K562 (cell line): ENCODE results near the gene AFDN. TPM values are rescaled to one million over a fixed set of nuclear protein-coding genes. Genes with fewer than 3 reads are reported as not detected.

Experiments
- ATAC-seq: fragments of 200-7000 bp; cut with Tn5 transposase; 3 replicates; pipeline ENCODE4 v1.9.1; 2020; ENCODE audit warnings: moderate library complexity
- BruUV-seq: library from RNA; stranded (reverse); fragments of 400-500 nt; replicated peaks from 2 replicates; lab custom pipeline; 2021; lab: Mats Ljungman, UMichigan
- CTCF ChIA-PET: fragments of 300-600 bp; formaldehyde crosslinking; extraction: SDS; loops from one replicate; lab custom pipeline; 2021; ENCODE audit warnings: low intra/inter-chr PET ratio; lab: Yijun Ruan, JAX
- POLR2A ChIA-PET: fragments of 300-600, 350-650 bp; sonication (Branson Sonifier 250); formaldehyde crosslinking; extraction: SDS; loops from one replicate; lab custom pipeline; 2021; ENCODE audit warnings: antibody characterized with exemption, inconsistent platforms; lab: Yijun Ruan, JAX
- DNase-seq, 4 experiments: peaks; one replicate each; pipeline versions ENCODE4 v3.0.0 to v3.0.0-alpha.2; 2011 to 2018; ENCODE audit warnings: low spot score in 3 of 4, mixed read lengths in 3 of 4; ENCODE audit errors: extremely low read depth in 1 of 4
- FAIRE-seq: peaks from 2 replicates; lab custom pipeline; 2011; peaks lifted over from hg19 to GRCh38; lab: Jason Lieb, UNC
- H2AFZ ChIP-seq: 2 replicates; pipeline ENCODE4 v1.6.0; 2011; ENCODE audit warnings: low read depth, low read length, control low read depth, inconsistent platforms
- H3K27ac ChIP-seq: fragments of 200-600 bp; 3 replicates; pipeline ENCODE4 v1.8.0; 2011; ENCODE audit warnings: low read depth, mild to moderate bottlenecking, control low read depth, inconsistent platforms, low read length, moderate library complexity, mixed read lengths; ENCODE audit errors: extremely low read depth
- H3K27me3 ChIP-seq, 2 experiments: fragments of 300-600 bp in 1 of 2; 2 replicates in 1 of 2; 3 replicates in 1 of 2; pipeline versions ENCODE4 v1.6.0 to v1.8.0; 2011; ENCODE audit warnings: inconsistent platforms in 2 of 2, low read length in 2 of 2, mild to moderate bottlenecking in 1 of 2, mixed read lengths in 1 of 2, moderate library complexity in 1 of 2; ENCODE audit not compliant: control insufficient read depth in 2 of 2, insufficient read depth in 2 of 2
- H3K36me3 ChIP-seq: fragments of 300-600 bp; 3 replicates; pipeline ENCODE4 v1.8.0; 2011; ENCODE audit warnings: mild to moderate bottlenecking, low read length, inconsistent platforms; ENCODE audit not compliant: control insufficient read depth, insufficient read depth
- H3K4me1 ChIP-seq, 2 experiments: fragments of 200-600 bp in 1 of 2; replicated peaks in 1 of 2; 2 replicates in 1 of 2; 3 replicates in 1 of 2; pipeline versions ENCODE4 v1.5.1 to v1.8.0; 2011; ENCODE audit warnings: inconsistent platforms in 2 of 2, low read length in 2 of 2, mild to moderate bottlenecking in 1 of 2, mixed read lengths in 1 of 2, moderate library complexity in 1 of 2; ENCODE audit not compliant: control insufficient read depth in 2 of 2, insufficient read depth in 2 of 2
- H3K4me2 ChIP-seq: 2 replicates; pipeline ENCODE4 v1.6.1; 2011; ENCODE audit warnings: low read length, control low read depth, inconsistent platforms, mixed read lengths; ENCODE audit not compliant: insufficient read depth
- H3K4me3 ChIP-seq: fragments of 200-600 bp; sonication (generic), shearing (Covaris generic); 2 replicates; pipeline ENCODE4 v1.5.1; 2016; ENCODE audit warnings: control low read depth, inconsistent platforms
- H3K79me2 ChIP-seq: fragments of 200-600 bp; 3 replicates; pipeline ENCODE4 v1.8.0; 2011; ENCODE audit warnings: low read length, inconsistent platforms; ENCODE audit not compliant: control insufficient read depth, insufficient read depth
- H3K9ac ChIP-seq, 2 experiments: 2 replicates each; pipeline versions ENCODE4 v1.6.0 to v1.6.1; 2011; ENCODE audit warnings: low read depth in 2 of 2, low read length in 2 of 2, control low read depth in 1 of 2, inconsistent platforms in 1 of 2, mild to moderate bottlenecking in 1 of 2, mixed read lengths in 1 of 2; ENCODE audit not compliant: insufficient read depth in 1 of 2
- H3K9me1 ChIP-seq: one replicate; pipeline ENCODE4 v1.6.0; 2011; ENCODE audit warnings: inconsistent platforms, mild to moderate bottlenecking, low read length, moderate library complexity; ENCODE audit not compliant: control insufficient read depth, insufficient read depth
- H3K9me3 ChIP-seq: replicated peaks from 2 replicates; pipeline ENCODE4 v1.5.1; 2011; ENCODE audit warnings: low read depth, low read length, inconsistent platforms; ENCODE audit not compliant: control insufficient read depth, insufficient read depth
- H4K20me1 ChIP-seq: replicated peaks from 2 replicates; pipeline ENCODE4 v1.6.1; 2011; ENCODE audit warnings: low read length, inconsistent platforms, mixed read lengths; ENCODE audit not compliant: control insufficient read depth, insufficient read depth
- AFF1 ChIP-seq, 2 experiments: fragments of 450-650 bp; IDR thresholded peaks; 2 replicates each; pipeline ENCODE4 v1.6.1; 2018; ENCODE audit warnings: mild to moderate bottlenecking in 2 of 2, low read depth in 1 of 2; ENCODE audit not compliant: partially characterized antibody in 2 of 2
- E4F1 ChIP-seq: fragments of 250-450 bp; sonication (Bioruptor Pico); IDR thresholded peaks from 2 replicates; pipeline ENCODE4 v1.5.0; 2021; ENCODE audit warnings: mild to moderate bottlenecking, borderline replicate concordance
- ELK3 ChIP-seq: fragments of 450-650 bp; formaldehyde crosslinking; IDR thresholded peaks from 2 replicates; pipeline ENCODE4 v1.4.0; 2020; ENCODE audit warnings: mild to moderate bottlenecking
- ERF ChIP-seq: fragments of 450-650 bp; formaldehyde crosslinking; IDR thresholded peaks from 2 replicates; pipeline ENCODE4 v1.4.0; 2020; ENCODE audit warnings: mild to moderate bottlenecking, mixed read lengths
- KAT2B ChIP-seq: IDR thresholded peaks from one replicate; pipeline ENCODE4 v1.6.1; 2012; ENCODE audit warnings: low read depth, mild to moderate bottlenecking, control low read depth, inconsistent platforms, low read length, moderate library complexity
- MNT ChIP-seq, 2 experiments: fragments of 450-650 bp; conservative IDR thresholded peaks; 2 replicates each; pipeline ENCODE4 v1.6.1; 2017; ENCODE audit warnings: mild to moderate bottlenecking in 2 of 2, moderate library complexity in 2 of 2
- NCOA2 ChIP-seq, 2 experiments: fragments of 450-650 bp; IDR thresholded peaks; 2 replicates each; pipeline ENCODE4 v1.6.1; 2018; ENCODE audit warnings: mild to moderate bottlenecking in 2 of 2, moderate library complexity in 1 of 2; ENCODE audit not compliant: partially characterized antibody in 2 of 2
- PHF8 ChIP-seq: fragments of 200-600 bp; sonication (generic); IDR thresholded peaks from 2 replicates; pipeline ENCODE4 v1.6.1; 2012; ENCODE audit warnings: mixed run types, mild to moderate bottlenecking, inconsistent platforms, low read length, moderate library complexity, borderline replicate concordance
- PTTG1 ChIP-seq: fragments of 450-650 bp; IDR thresholded peaks from 2 replicates; pipeline ENCODE4 v1.6.1; 2016; ENCODE audit warnings: low read depth, mild to moderate bottlenecking, missing genetic modification characterization, missing compliant biosample characterization
- RBM25 ChIP-seq: fragments of 200-400 bp; formaldehyde crosslinking; IDR thresholded peaks from 2 replicates; pipeline ENCODE4 v1.6.1; 2018; ENCODE audit warnings: low read length, low read depth, moderate library complexity; ENCODE audit not compliant: severe bottlenecking
- ZFP36 ChIP-seq: fragments of 150-350 bp; IDR thresholded peaks from 2 replicates; pipeline ENCODE4 v1.6.1; 2018; ENCODE audit warnings: low read length, low read depth; ENCODE audit not compliant: partially characterized antibody
- ZNF253 ChIP-seq: fragments of 250-450 bp; sonication (Bioruptor Pico); conservative IDR thresholded peaks from 2 replicates; pipeline ENCODE4 v1.6.1; 2021; ENCODE audit warnings: mild to moderate bottlenecking
- ZNF696 ChIP-seq: fragments of 250-450 bp; sonication (Bioruptor Pico); conservative IDR thresholded peaks from 2 replicates; pipeline ENCODE4 v1.4.0; 2020; ENCODE audit warnings: mild to moderate bottlenecking, moderate library complexity
- WGBS: fragments of 100-300 bp; shearing (Covaris generic); methylation state at CpG from one replicate; pipeline ENCODE4 v1.1.6; 2016; ENCODE audit warnings: low coverage, mixed read lengths; ENCODE audit not compliant: insufficient coverage; ENCODE audit errors: missing lambda C conversion rate; 5-methylcytosine and 5-hydroxymethylcytosine counted together
- in situ Hi-C: fragments of 300-500 bp; cut with MboI; formaldehyde crosslinking; loops from 4 replicates; pipeline ENCODE4 v1.15.0; 2018; ENCODE audit warnings: inconsistent platforms, mixed read lengths
- intact Hi-C: fragments of 100-400 bp; cut with micrococcal nuclease; formaldehyde crosslinking; loops from 2 replicates; pipeline ENCODE4 v1.14.2; 2022
- polyA plus RNA-seq, 8 experiments: library from polyadenylated mRNA; depleted of rRNA in 4 of 8; stranded (reverse) in 5 of 8; unstranded in 3 of 8; fragments of >200 nt; fragmentation: Nextera tagmentation in 2 of 8; fragmentation: Illumina TruSeq in 1 of 8; extraction: Ambion mirVana in 2 of 8; extraction: Trizol in 1 of 8; gene quantifications; 2 replicates each; pipeline versions ENCODE4 v1.2.1 to v1.2.3, GENCODE V29; 2011 to 2014; ENCODE audit warnings: inconsistent platforms in 1 of 8, missing spikeins in 1 of 8
- total RNA-seq, 7 experiments: library from RNA; depleted of rRNA in 6 of 7; stranded (reverse); fragments of >200 nt in 6 of 7; fragmentation: Illumina TruSeq in 2 of 7; extraction: Trizol in 2 of 7; gene quantifications; 2 replicates each; pipeline versions ENCODE4 v1.2.1 to v1.2.3, GENCODE V29; 2011 to 2021; ENCODE audit warnings: low replicate concordance in 1 of 7

The AFDN gene
- total and polyA plus RNA-seq, 9 of the 15 experiments (the other 6 are each of a cell fraction or from before 2014, with no cell fraction given), result 7.2 to 129 (median 105) TPM

GRCh38 chr6:167962711-167963110, 136.0 kb downstream of the AFDN start:
- no peak for ATAC-seq
- FAIRE-seq, result peak; percentile 35
- TF ChIP-seq KAT2B (no peak), AFF1 (IDR thresholded peaks at IDR 0.05; ENCODE audit: low read depth in 1 of 2, partially characterized antibody in 2 of 2) (no peak), ZFP36 (no peak), NCOA2 (IDR thresholded peaks at IDR 0.05; ENCODE audit: partially characterized antibody in 2 of 2) (no peak), ZNF253 (no peak), PHF8 (no peak), RBM25 (no peak), PTTG1 (tag) (no peak), E4F1 (CRISPR knock-in tag) (no peak), ZNF696 (CRISPR knock-in tag) (no peak), ERF (CRISPR knock-in tag) (no peak), MNT (conservative IDR thresholded peaks at IDR 0.05) (no peak), ELK3 (no peak)

More at GRCh38 chr6:167962711-167963110, 136.0 kb downstream of the AFDN start:
- no peaks in the 10 kb centered on the region for H3K27me3 ChIP-seq
- no peak overlapping the region for H3K4me3 ChIP-seq
- H3K9me3 ChIP-seq, result no peaks in the 10 kb centered on the region
- 81% methylated on average over 5 of the region's 5 CpGs for WGBS
- H2AFZ ChIP-seq, result no peak overlapping the region
- H3K79me2 ChIP-seq, result no peaks in the 10 kb centered on the region
- BruUV-seq, result no TSS peak
- ChIA-PET POLR2A (interaction anchor here (1.3 kb wide), 1 partner anchor 9 kb away, joined by 3 read pairs; no protein-coding TSS in a partner anchor), CTCF (no interaction called here)
- peaks cover 66% of the 10 kb centered on the region; the same call in 2 of the 3 replicates for H3K36me3 ChIP-seq
- intact Hi-C loops (no loop called here), in situ Hi-C loops (no loop called here)
- no peak overlapping the region for H3K27ac ChIP-seq
- peaks cover 3% of the 10 kb centered on the region for H3K9me1 ChIP-seq
- no peak for DNase-seq
- no peak overlapping the region for H3K9ac ChIP-seq
- H3K4me2 ChIP-seq, result no peak overlapping the region
- H4K20me1 ChIP-seq, result no peaks in the 10 kb centered on the region; the same call in 1 of the 2 replicates
- peaks cover 0 to 7% of the 10 kb centered on the region in 2 experiments; a peak in 1 of 5 replicates for H3K4me1 ChIP-seq
